Parathyroid adenoma (tissue), 2 donors: ENCODE results near the gene DHX32.

Experiments
- H2AFZ ChIP-seq: fragments of 300-600 bp; sonication (generic); one replicate; pipeline ENCODE4 v1.7.0; 2017; ENCODE audit warnings: antibody characterized with exemption, mild to moderate bottlenecking
- H3K27ac ChIP-seq: fragments of 300-600 bp; sonication (generic); one replicate; pipeline ENCODE4 v1.7.0; 2017
- H3K27me3 ChIP-seq: fragments of 300-600 bp; sonication (generic); one replicate; pipeline ENCODE4 v1.7.0; 2017; ENCODE audit warnings: low read length; ENCODE audit not compliant: control insufficient read depth, insufficient read depth
- H3K36me3 ChIP-seq: fragments of 300-600 bp; sonication (generic); one replicate; pipeline ENCODE4 v1.7.0; 2017; ENCODE audit warnings: low read length; ENCODE audit not compliant: control insufficient read depth, insufficient read depth
- H3K4me1 ChIP-seq: fragments of 300-600 bp; sonication (generic); one replicate; pipeline ENCODE4 v1.7.0; 2017; ENCODE audit warnings: control low read depth
- H3K4me2 ChIP-seq: fragments of 300-600 bp; sonication (generic); one replicate; pipeline ENCODE4 v1.7.0; 2017; ENCODE audit warnings: low read length
- H3K4me3 ChIP-seq: fragments of 300-600 bp; sonication (generic); one replicate; pipeline ENCODE4 v1.7.0; 2017; ENCODE audit warnings: low read depth, low read length
- H3K79me2 ChIP-seq: fragments of 300-600 bp; sonication (generic); one replicate; pipeline ENCODE4 v1.7.0; 2017; ENCODE audit warnings: control low read depth
- H3K9ac ChIP-seq: fragments of 300-600 bp; sonication (generic); one replicate; pipeline ENCODE4 v1.7.0; 2017; ENCODE audit warnings: mild to moderate bottlenecking
- H3K9me3 ChIP-seq: fragments of 300-600 bp; sonication (generic); one replicate; pipeline ENCODE4 v1.7.0; 2017; ENCODE audit warnings: low read length; ENCODE audit not compliant: control insufficient read depth
- CTCF ChIP-seq: fragments of 300-600 bp; sonication (generic); IDR thresholded peaks from one replicate; pipeline ENCODE4 v1.7.0; 2017; ENCODE audit warnings: antibody characterized with exemption, mild to moderate bottlenecking
- donor health status: primary hyperparathyroidism.

DHX32 gene

GRCh38 chr10:125822878-125823662 lies 58.0 kb downstream of the DHX32 start, which contains the start of the genes BCCIP and UROS:
TSS of gene BCCIP (plus strand) at chr10:125823546. CDS start at chr10:125823558, 12 bp downstream.
TSS of gene UROS (minus strand) at chr10:125823258. CDS start at chr10:125816499, 6,759 bp downstream.
- TF ChIP-seq CTCF: peak; percentile 15
- no peaks in the 10 kb centered on the region for H3K27me3 ChIP-seq

GRCh38 chr10:125820701-125821100 lies 60.4 kb downstream of the DHX32 start:
- no peak for TF ChIP-seq CTCF
- Histone ChIP-seq H3K9me3 (no peaks in the 10 kb centered on the region), H2AFZ (no peak overlapping the region), H3K79me2 (peaks cover 21% of the 10 kb centered on the region), H3K36me3 (no peaks in the 10 kb centered on the region), H3K27me3 (no peaks in the 10 kb centered on the region), H3K4me1 (peaks cover 10% of the 10 kb centered on the region), H3K4me3 (no peak overlapping the region), H3K27ac (no peak overlapping the region), H3K9ac (no peak overlapping the region), H3K4me2 (no peak overlapping the region)

More at GRCh38 chr10:125822878-125823662, 58.0 kb downstream of the DHX32 start, which contains the start of the genes BCCIP and UROS:
- peaks cover 10% of the 10 kb centered on the region for H3K4me1 ChIP-seq
- peak within 1 kb of the TSS; percentile 87 for H3K9ac ChIP-seq
- peak within 1 kb of the TSS; percentile 59 for H3K4me2 ChIP-seq
- H3K27ac ChIP-seq: peak within 1 kb of the TSS; percentile 97
- peaks cover 21% of the 10 kb centered on the region for H3K79me2 ChIP-seq
- peak within 1 kb of the TSS; percentile 98 for H2AFZ ChIP-seq
- no peaks in the 10 kb centered on the region for H3K36me3 ChIP-seq
- H3K4me3 ChIP-seq: peak within 1 kb of the TSS; percentile 84
- H3K9me3 ChIP-seq: no peaks in the 10 kb centered on the region

- Histone ChIP-seq H3K4me3 (no peak overlapping the region), H3K9ac (no peak overlapping the region), H3K9me3 (no peaks in the 10 kb centered on the region), H2AFZ (no peak overlapping the region), H3K4me1 (no peaks in the 10 kb centered on the region), H3K4me2 (no peak overlapping the region), H3K27me3 (no peaks in the 10 kb centered on the region), H3K27ac (no peak overlapping the region), H3K36me3 (no peaks in the 10 kb centered on the region), H3K79me2 (peaks cover 4% of the 10 kb centered on the region)
- no peak for TF ChIP-seq CTCF
Observed at GRCh38 chr10:125817337-125817946, 63.6 kb downstream of the DHX32 start.

GRCh38 chr10:125816548-125816947 lies 64.5 kb downstream of the DHX32 start:
- peaks cover 4% of the 10 kb centered on the region for H3K79me2 ChIP-seq
- no peak overlapping the region for H3K27ac ChIP-seq
- H3K9me3 ChIP-seq: no peaks in the 10 kb centered on the region
- no peaks in the 10 kb centered on the region for H3K4me1 ChIP-seq
- no peak overlapping the region for H3K4me3 ChIP-seq
- H3K9ac ChIP-seq: no peak overlapping the region
- no peaks in the 10 kb centered on the region for H3K36me3 ChIP-seq
- H3K4me2 ChIP-seq: no peak overlapping the region
- no peak overlapping the region for H2AFZ ChIP-seq
- no peak for TF ChIP-seq CTCF
- no peaks in the 10 kb centered on the region for H3K27me3 ChIP-seq
